Measurements from ENCODE around the gene NUB1.

DNA sequence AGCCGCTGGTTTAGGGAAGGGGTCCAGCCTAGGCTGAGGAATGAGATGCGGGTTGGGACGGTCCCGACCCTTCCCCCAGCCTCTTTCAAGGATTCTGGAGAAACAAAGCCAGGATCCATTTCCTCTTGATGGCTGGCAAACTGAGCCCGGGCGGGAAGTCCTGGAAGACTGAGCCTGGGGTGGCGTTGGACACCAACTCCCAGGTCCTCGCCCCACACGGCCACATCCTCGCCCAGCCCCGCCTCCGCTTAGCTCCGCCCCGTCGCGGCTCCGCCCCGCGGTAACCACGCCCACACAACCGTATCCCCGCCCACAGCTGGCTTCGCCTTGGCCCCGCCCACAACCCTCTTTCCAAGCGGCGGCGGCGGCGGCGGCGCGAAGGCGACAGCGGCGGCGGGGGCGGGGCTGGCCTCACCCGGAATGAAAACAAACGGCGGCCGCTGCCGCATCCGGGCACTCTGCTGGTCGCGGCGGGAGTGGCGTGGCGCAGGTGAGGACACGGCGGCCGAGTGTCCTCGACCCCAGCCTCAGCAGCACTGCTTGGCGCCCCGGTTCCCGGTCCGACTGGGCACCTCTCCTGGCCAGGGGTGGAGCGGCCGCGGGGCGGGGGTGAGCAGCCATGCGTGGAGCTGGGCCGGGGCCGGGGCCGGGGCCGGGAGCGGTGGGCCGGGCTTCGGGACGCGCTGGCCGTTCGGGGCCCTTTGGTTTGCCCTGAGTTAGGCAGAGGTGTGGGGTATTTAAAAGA is at the start of gene NUB1:
- TF ChIP-seq, protein P1, sequence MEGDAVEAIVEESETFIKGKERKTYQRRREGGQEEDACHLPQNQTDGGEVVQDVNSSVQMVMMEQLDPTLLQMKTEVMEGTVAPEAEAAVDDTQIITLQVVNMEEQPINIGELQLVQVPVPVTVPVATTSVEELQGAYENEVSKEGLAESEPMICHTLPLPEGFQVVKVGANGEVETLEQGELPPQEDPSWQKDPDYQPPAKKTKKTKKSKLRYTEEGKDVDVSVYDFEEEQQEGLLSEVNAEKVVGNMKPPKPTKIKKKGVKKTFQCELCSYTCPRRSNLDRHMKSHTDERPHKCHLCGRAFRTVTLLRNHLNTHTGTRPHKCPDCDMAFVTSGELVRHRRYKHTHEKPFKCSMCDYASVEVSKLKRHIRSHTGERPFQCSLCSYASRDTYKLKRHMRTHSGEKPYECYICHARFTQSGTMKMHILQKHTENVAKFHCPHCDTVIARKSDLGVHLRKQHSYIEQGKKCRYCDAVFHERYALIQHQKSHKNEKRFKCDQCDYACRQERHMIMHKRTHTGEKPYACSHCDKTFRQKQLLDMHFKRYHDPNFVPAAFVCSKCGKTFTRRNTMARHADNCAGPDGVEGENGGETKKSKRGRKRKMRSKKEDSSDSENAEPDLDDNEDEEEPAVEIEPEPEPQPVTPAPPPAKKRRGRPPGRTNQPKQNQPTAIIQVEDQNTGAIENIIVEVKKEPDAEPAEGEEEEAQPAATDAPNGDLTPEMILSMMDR (IDR thresholded peaks at IDR 0.05; ENCODE audit: borderline replicate concordance, extremely low read depth, low read length, poor library complexity, severe bottlenecking): no peak
- no peak for TF ChIP-seq EZH2 (IDR thresholded peaks at IDR 0.05; ENCODE audit: borderline replicate concordance, low read depth, low read length, severe bottlenecking)
